GM21390 (cell line): Measurements from ENCODE around the gene CYP2F1.
"Not testable (repeated sequence)": the region's sequence is repeated elsewhere in the genome, so short reads cannot be mapped to it uniquely, and the experiment has no call there.

Experiments used
- ATAC-seq: cut with Tn5 transposase; IDR thresholded peaks from one replicate; pipeline ENCODE4 v1.9.1; 2021; ENCODE audit not compliant: unreplicated experiment

CYP2F1 gene, protein sequence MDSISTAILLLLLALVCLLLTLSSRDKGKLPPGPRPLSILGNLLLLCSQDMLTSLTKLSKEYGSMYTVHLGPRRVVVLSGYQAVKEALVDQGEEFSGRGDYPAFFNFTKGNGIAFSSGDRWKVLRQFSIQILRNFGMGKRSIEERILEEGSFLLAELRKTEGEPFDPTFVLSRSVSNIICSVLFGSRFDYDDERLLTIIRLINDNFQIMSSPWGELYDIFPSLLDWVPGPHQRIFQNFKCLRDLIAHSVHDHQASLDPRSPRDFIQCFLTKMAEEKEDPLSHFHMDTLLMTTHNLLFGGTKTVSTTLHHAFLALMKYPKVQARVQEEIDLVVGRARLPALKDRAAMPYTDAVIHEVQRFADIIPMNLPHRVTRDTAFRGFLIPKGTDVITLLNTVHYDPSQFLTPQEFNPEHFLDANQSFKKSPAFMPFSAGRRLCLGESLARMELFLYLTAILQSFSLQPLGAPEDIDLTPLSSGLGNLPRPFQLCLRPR

DNA sequence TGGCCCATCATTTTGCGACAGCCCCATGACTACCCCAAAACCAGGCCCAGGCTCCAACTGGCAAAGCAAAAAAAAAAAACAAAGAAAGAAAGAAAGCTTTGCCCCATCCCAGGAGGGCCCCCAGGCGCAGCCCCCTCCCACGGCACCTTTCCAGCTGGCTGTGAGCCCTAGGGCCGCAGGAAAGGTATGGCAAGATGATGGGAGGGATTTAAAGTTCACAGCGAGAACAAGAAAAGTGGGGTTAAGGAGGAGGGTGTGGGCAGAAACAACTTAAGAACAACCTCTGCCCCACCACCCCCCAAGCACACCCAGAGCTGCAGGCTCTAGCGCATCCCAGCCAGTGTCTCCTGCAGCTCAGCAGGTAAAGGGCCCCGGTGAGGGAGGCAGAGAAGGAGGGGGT lies at the start of gene CYP2F1:
TSS of gene CYP2F1 (plus strand) at position 301 of the 400 bp plus-strand sequence. CDS start 1,757 bp downstream, outside the sequence.
- ATAC-seq = no peak

DNA sequence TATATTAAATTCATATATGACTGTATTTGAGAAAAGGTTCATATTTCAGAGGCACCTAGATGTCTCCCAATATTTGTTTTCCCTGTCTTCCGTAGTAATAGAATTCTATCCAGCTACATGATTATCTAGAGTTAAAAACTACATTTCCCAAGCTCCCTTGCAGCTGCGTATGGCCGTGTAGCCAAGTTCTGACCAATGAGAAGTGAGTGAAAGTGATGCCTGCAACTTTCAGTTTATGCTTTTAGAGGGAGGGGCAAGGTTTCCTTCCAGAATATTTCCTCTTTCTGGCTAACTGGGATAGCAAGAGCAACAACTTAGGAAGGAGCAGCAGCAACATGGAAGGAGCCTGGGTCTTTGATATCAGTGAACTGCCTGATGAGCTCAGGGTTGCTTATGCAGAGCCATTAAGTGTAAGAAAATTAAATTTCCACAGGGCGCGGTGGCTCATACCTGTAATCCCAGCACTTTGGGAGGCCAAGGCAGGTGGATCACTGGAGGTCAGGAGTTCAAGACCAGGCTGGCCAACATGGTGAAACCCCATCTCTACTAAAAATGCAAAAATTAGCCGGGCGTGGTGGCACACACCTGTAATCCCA lies 49.2 kb upstream of the CYP2F1 start:
- ATAC-seq = no peak

DNA sequence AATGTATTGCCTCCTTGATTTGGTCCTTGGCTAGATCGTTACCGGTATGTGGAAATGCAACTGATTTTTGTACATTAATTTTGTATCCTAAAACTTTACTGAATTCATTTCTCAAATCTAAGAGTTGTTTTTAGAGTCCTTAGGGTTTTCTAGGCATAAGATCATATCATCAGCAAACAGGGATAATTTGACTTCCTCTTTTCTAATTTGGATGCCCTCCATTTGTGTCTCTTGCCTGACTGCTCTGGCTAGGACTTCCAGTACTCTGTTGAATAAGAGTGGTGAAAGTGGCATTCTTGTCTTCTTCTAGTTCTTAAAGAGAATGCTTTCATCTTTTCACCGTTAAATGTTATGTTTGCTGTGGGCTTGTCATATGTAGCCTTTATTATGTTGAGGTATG lies 37.9 kb upstream of the CYP2F1 start:
- no peak for ATAC-seq

DNA sequence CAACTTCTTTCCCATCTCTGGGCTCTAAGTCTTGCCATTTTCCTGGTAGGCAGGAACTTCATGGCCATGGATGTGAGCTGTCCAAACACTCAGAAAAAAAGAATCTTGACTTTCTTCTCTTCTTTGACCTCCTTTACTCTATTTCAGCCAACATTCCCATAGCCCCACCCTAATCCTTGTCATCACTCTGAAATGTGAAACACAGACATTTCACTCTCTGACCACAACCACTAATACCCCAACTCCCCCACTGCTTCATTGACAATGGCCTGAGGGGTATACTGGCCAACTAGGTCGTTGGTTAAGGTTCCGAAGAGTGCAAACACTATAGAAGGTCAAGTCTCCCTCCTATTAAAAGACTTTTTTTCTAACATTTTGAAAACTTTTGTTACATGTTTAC lies 30.7 kb upstream of the CYP2F1 start:
- ATAC-seq = no peak

DNA sequence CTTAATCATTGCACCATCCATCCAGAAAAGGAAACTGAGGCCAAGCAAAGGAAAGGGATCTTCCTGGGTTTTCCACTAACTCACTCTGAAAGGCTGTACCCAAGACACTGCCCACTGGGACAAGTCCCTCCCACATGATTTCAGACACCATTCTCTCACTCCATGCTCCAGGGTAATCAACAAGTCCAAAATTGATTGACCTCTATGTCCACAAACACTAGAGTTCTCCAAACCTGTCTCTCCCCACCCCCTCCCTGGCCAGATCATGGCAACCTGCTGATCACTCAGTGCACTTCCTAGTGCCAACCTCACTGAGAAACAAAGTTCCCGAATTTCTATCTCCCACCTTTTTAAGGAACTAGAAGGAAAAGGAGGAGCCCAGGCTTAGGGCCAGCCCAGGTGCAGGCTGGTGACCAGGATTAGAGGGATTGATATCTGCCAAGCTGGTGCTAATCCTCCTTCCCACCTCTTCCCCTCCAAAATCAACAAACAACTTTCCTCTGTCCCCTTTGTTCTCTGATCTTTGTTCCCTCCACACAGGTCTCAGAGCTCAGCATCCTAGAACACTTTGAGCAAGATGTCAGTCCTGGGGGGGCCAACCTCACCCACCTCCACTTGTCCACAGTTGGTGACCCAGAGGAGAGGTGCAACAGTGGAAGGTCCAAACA lies 28.4 kb upstream of the CYP2F1 start:
- ATAC-seq = no peak

DNA sequence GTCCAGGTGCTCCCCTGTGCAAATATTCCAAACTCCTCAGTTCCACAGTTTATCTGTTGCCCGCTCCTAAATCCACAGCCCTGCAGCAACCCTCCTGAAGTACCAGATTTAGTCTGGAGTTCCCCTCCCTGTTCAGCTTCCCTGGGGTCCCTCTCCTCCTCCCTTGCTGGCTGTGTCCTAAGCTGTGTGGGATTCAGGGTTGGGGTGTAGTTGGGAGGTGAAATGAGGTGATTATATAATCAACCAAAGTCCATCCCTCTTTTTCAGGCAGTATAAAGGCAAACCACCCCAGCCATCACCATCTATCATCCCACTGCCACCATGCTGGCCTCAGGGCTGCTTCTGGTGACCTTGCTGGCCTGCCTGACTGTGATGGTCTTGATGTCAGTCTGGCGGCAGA lies 26.1 kb upstream of the CYP2F1 start, which contains the start of gene CYP2A13:
TSS of gene CYP2A13 (plus strand) at position 301 of the 400 bp plus-strand sequence. CDS start at position 322, 21 bp downstream.
- ATAC-seq = no peak

DNA sequence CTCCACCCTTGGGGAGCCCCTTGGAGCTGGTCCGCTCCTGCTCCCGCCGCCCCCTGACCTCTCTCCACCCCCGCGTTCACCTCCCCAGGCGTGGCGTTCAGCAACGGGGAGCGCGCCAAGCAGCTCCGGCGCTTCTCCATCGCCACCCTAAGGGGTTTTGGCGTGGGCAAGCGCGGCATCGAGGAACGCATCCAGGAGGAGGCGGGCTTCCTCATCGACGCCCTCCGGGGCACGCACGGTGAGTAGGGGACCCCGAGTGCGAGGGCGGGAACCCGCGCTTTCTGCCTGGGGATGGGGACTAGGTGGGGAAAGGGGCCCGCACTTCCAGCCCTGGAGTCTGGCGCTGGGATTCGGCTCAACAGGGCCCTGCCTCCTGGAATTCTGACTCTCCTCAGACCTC lies 24.3 kb upstream of the CYP2F1 start:
- ATAC-seq = no peak

DNA sequence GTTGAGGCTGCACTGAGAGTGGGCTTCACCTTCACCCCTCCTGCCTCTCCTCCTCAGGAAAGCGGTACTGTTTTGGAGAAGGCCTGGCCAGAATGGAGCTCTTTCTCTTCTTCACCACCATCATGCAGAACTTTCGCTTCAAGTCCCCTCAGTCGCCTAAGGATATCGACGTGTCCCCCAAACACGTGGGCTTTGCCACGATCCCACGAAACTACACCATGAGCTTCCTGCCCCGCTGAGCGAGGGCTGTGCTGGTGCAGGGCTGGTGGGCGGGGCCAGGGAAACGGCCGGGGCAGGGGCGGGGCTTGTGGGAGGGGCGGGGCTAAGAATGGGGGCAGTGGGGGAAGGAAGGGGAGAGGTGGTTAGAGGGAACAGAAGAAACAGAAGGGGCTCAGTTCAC lies 18.5 kb upstream of the CYP2F1 start:
- no peak for ATAC-seq

DNA sequence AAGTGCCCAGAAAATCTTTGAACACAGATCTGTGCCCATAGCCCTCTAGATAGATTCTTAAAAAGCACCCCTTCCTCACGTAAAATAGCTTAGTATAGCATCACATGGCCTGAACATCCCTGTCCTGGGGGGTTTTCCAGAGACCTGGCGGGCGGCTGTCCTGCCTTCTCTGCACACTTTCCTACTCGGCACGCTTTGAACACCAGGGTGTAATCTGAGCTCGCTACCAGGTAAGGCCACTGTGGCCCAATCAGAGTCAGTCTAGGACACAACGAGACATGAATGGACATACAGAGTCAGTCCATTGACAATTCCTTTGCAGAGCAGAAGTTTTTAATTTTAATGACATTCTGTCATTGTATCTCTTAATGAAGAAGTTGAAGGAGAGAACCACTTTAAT lies 17.9 kb upstream of the CYP2F1 start:
- ATAC-seq = no peak

DNA sequence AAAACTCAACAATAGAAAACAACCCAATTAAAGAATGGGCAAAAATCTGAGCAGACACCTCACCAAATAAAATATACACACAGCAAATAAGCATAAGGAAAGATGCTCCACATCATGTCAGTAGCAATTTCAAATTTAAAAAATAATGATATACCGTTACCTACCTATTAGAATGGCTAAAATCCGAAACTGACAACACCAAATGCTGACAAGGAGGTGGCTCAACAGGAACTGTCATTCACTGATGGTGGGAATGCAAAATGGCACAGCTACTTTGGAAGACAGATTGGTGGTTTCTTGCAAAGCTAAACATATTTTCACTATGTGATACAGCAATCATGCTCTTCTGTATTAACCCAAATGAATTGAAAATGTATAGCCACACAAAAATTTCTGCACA lies 16.9 kb upstream of the CYP2F1 start:
- no peak for ATAC-seq

DNA sequence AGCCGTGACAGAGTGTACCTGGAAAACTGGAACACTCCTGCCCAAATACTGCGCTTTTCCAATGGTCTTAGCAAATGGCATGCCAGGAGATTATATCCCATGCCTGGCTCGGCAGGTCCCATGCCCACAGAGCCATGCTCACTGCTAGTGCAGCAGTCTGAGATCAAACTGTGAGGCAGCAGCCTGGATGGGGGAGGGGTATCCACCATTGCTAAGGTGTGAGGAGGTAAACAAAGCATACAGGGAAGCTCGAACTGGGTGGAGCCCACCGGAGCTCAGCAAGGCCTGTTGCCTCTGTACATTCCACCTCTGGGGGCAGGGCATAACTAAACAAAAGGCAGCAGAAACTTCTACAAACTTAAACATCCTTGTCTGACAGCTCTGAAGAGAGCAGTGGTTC lies 15.5 kb upstream of the CYP2F1 start:
- no peak for ATAC-seq

DNA sequence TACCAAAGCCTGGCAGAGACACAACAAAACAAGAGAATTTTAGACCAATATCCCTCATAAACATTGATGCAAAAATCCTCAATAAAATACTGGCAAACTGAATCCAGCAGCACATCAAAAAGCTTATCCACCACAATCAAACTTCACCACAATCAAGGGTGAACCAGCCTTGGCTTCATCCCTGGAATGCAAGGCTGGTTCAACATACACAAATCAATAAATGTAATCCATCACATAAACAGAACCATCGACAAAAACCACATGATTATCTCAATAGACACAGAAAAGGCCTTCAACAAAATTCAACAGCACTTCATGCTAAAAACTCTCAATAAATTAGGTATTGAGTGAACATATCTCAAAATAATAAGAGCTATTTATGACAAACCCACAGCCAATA lies 12.0 kb upstream of the CYP2F1 start:
- ATAC-seq = not testable (repeated sequence)

DNA sequence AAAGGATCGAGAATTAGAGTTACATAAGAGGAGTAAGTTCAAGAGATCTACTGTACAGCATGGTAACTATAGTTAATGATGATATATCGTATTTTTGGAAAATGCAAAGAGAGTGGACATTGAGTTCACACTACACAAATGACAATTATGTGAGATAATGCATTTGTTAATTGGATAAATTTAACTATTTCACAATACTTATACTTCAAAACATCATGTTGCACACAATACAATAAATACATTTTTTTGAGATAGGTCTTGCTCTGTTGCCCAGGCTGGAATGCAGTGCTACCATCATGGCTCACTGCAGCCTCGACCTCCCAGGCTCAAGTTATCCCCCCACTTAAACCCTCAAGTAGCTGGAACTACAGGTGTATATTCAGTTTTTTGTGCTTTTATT lies 8.1 kb upstream of the CYP2F1 start:
- no peak for ATAC-seq

DNA sequence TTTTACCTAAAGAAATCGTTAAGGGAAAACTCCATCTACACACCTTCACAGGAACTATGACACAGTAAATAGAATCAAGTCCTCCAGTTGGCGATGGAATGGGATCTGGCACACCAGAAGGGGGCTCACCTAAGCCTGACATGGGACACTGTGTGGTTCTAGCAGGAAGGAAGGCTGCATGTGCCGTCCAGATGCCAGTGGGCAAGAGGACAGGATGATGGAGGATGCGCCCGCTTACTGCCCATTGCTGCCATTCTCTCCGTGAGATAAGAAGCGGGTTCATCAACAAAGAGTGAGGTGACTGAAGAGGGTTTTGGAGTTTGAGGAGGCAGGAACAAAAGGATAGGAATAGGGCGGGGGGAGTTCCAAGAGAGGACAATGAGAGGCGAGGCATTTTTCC lies 2.9 kb upstream of the CYP2F1 start:
- ATAC-seq = no peak

DNA sequence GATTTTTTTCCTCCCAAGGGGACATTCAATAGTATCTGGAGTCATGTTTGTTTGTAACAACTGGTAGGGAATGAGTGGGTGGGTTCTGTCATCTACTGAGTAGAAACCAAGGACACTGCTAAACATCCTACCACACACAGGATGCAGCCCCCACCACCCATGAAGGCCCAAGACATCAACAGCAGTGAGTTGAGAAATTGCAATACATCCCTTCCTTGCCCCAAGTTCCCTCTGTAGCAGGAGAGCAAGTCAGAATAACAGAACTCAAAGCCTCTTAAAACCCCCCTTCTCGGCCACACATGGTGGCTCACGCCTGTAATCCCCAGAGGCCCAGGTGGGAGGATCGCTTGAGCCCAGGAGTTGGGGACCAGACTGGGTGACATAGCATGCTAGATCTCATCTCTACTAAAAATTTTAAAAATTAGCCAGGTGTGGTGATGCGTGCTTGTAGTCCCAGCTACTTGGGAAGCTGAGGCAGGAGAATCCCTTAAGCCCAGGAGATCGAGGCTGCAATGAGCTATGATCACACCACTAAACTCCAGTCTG lies 2.4 kb upstream of the CYP2F1 start:
- ATAC-seq = no peak

DNA sequence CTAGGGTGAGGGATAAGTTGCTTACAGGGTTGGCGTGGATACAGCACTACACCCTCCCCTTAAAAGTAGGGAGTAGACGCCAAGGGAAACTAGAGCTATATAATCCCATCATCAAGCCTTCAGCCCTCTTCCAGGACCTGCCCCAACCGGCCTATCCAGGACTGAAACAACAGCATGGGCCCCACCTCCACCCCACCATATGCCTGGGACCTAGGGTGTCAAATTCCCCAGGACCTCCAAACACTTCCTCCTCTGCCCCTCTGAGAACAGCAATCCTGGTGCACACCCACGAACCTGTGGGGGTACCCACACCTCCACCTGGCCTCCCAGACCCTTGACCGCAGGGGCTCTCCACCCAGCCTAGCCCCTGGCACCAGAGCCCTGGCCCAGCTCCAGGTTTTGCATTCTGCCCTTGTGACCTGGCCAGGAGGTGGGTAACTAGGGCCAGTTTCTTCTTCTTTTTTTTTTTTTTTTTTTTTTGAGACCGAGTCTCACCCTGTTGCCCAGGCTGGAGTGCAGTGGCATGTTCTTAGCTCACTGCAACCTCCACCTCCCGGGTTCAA lies 1.4 kb upstream of the CYP2F1 start:
- ATAC-seq = no peak

DNA sequence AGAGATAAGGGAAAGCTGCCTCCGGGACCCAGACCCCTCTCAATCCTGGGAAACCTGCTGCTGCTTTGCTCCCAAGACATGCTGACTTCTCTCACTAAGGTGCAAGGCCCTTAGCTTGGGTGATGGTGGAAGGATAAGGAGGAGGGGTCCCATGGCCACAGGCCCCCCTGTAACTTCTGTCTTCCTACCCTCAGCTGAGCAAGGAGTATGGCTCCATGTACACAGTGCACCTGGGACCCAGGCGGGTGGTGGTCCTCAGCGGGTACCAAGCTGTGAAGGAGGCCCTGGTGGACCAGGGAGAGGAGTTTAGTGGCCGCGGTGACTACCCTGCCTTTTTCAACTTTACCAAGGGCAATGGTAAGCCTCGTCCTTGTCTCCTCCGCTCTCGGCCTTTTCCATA lies 2.0 kb downstream of the CYP2F1 start:
- ATAC-seq = no peak

DNA sequence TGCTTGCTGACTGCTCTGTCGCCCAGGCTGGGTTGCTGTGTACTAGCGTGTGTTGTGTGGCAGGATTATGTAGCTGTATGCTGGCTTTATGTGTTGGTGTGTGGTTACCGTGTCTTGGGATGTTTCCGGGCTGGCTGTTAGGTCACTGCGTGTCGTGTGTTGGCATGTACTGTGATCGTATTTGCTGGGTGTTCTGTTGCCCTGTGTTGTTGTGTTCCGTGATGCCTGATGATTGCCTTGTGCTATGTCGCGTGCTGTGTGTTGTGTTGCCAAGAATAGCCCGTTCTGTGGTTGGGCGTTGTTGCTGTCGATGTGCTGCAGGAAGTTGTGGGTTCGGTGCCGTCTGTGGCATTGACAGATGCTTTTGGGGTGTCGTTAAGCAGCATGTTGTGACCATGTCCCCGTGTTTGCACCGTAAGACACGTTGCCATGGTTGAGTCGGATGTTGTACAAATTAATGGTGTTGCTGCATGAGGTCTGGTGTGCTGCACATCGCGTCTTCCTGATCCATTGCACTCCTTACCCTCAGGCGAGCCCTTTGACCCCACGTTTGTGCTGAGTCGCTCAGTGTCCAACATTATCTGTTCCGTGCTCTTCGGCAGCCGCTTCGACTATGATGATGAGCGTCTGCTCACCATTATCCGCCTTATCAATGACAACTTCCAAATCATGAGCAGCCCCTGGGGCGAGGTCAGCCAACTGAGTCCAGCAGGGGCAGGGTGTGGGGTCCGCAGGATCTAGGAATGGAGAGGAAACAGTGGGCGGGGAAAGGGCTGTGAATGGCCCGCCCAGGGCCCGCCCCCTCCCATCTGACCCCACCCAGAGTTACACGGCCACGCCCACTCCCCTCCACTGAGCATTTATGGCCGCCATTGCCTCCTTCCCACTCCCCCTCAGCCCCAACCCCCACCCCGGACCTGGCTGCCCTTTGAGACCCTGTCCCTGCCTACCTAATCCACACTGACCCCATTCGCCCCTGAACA lies 7.0 kb downstream of the CYP2F1 start:
- ATAC-seq = not testable (repeated sequence)

DNA sequence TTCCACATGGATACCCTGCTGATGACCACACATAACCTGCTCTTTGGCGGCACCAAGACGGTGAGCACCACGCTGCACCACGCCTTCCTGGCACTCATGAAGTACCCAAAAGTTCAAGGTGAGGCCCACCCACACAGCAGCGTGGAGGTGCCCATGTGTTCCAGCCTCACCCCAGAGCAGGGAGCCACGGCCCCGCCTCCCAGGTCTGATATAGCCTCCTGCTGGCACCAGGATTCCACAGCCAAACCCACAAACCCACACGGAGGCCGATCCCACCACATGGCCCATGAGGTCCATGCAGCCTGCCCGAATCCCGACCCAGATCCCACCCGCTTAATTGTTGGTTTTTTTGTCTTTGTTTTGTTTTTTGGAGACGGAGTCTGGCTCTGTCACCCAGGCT lies 8.6 kb downstream of the CYP2F1 start:
- not testable (repeated sequence) for ATAC-seq

DNA sequence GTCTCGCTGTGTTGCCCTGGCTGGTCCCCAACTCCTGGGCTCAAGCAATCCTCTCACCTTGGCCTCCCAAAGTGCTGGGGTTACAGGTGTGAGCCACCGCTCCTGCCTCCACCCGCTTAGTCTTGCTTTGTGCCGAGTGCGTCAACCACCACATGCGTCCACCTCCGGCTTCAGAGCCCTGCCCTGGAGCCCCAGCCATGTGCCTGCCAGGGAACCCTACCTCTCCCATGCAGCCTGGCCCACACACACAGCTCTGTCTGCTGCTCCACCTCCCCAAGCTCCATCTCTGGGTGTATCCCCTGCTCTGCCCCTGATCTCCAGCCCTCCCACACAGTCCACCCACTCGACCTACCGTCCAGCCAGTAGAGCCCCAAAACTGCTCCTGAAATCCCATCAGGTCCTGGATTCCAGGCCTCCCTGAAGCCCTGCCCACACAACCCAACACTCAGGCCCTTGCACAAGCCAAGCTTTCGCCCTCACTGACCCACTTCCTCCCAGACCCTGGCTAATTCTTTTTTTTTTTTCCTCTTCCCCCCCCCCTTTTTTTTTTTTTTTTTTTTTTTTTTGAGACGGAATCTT lies 9.6 kb downstream of the CYP2F1 start:
- ATAC-seq = no peak
